Common myeloid progenitor, CD34-positive (primary cell): Measurements from ENCODE around the gene SLC37A4.

Experiments used
- CTCF ChIA-PET: fragments of 350-600 bp; sonication (Branson Sonifier 250); formaldehyde crosslinking; loops from one replicate; lab custom pipeline; 2021; ENCODE audit warnings: antibody characterized with exemption; lab: Charles Lee
- POLR2A ChIA-PET: fragments of 350-600 bp; sonication (Branson Sonifier 250); formaldehyde crosslinking; loops from one replicate; lab custom pipeline; 2021; ENCODE audit warnings: antibody characterized with exemption; lab: Charles Lee
- DNase-seq, 3 donors: peaks; one replicate each; pipeline versions ENCODE4 v3.0.0 to v3.0.0-alpha.2; 2013
- H3K27ac ChIP-seq, 2 experiments: 1 replicate in 1 of 2; 2 replicates in 1 of 2; pipeline ENCODE4 v1.7.0; 2013; ENCODE audit warnings: inconsistent platforms in 2 of 2, low read length in 2 of 2, mild to moderate bottlenecking in 2 of 2, low read depth in 1 of 2, moderate library complexity in 1 of 2; ENCODE audit not compliant: severe bottlenecking in 2 of 2, insufficient read depth in 1 of 2, poor library complexity in 1 of 2
- H3K27me3 ChIP-seq, 5 experiments: replicated peaks in 2 of 5; 1 replicate in 3 of 5; 2 replicates in 2 of 5; pipeline versions ENCODE4 v1.6.1 to v1.7.0; 2013; ENCODE audit warnings: low read length in 4 of 5, mild to moderate bottlenecking in 2 of 5, moderate library complexity in 2 of 5, inconsistent platforms in 1 of 5; ENCODE audit not compliant: insufficient read depth in 5 of 5, control insufficient read depth in 4 of 5
- H3K36me3 ChIP-seq, 4 experiments: 1 replicate in 2 of 4; 2 replicates in 2 of 4; pipeline versions ENCODE4 v1.6.1 to v1.7.0; 2013; ENCODE audit warnings: low read length in 3 of 4, control low read depth in 1 of 4, mild to moderate bottlenecking in 1 of 4; ENCODE audit not compliant: control insufficient read depth in 4 of 4, insufficient read depth in 4 of 4
- H3K4me1 ChIP-seq, 4 experiments: 1 replicate in 3 of 4; 2 replicates in 1 of 4; pipeline versions ENCODE4 v1.6.1 to v1.7.1; 2013; ENCODE audit warnings: low read length in 3 of 4, mild to moderate bottlenecking in 3 of 4, control low read depth in 1 of 4, inconsistent platforms in 1 of 4, moderate library complexity in 1 of 4; ENCODE audit not compliant: control insufficient read depth in 4 of 4, insufficient read depth in 4 of 4; ENCODE audit errors: control extremely low read depth in 1 of 4
- H3K4me3 ChIP-seq, 7 experiments: 1 replicate in 4 of 7; 2 replicates in 3 of 7; pipeline versions ENCODE4 v1.5.1 to v1.7.0; 2013; ENCODE audit warnings: mild to moderate bottlenecking in 7 of 7, low read length in 6 of 7, moderate library complexity in 6 of 7, inconsistent platforms in 2 of 7, low read depth in 2 of 7, control low read depth in 1 of 7; ENCODE audit not compliant: insufficient read depth in 4 of 7, control insufficient read depth in 1 of 7; ENCODE audit errors: extremely low read depth in 1 of 7
- H3K9me3 ChIP-seq, 5 experiments: 1 replicate in 4 of 5; 2 replicates in 1 of 5; pipeline versions ENCODE4 v1.6.1 to v1.7.1; 2013; ENCODE audit warnings: low read length in 4 of 5, mild to moderate bottlenecking in 2 of 5, inconsistent platforms in 1 of 5, low read depth in 1 of 5, moderate library complexity in 1 of 5; ENCODE audit not compliant: control insufficient read depth in 4 of 5, insufficient read depth in 2 of 5; ENCODE audit errors: control extremely low read depth in 1 of 5
- WGBS: methylation state at CpG from one replicate; pipeline ENCODE4 v1.1.5; 2013; ENCODE audit not compliant: insufficient coverage; 5-methylcytosine and 5-hydroxymethylcytosine counted together

SLC37A4 gene

GRCh38 chr11:119031912-119032280 is 1.2 kb upstream of the SLC37A4 start:
- ChIA-PET CTCF (interaction anchor here (0.9 to 3.0 kb wide), 5 partner anchors 8 to 24 kb away, joined by 3 to 19 read pairs (median 4); partner anchors contain the start of genes RPS25 and TRAPPC4), POLR2A (interaction anchor here (0.8 to 1.1 kb wide), 3 partner anchors 9 to 24 kb away, joined by 3 read pairs; no protein-coding TSS in a partner anchor)
- Histone ChIP-seq H3K27me3 (no peaks in the 10 kb centered on the region), H3K4me3 (no peak overlapping the region), H3K27ac (no peak overlapping the region), H3K9me3 (no peaks in the 10 kb centered on the region), H3K4me1 (peaks cover 0 to 22% (median 21%) of the 10 kb centered on the region in 4 experiments), H3K36me3 (peaks cover 2 to 22% (median 9%) of the 10 kb centered on the region in 4 experiments)
- WGBS, result 89% methylated on average over 5 of the region's 9 CpGs
- no peak for DNase-seq

GRCh38 chr11:119030029-119030328 is 698 bp downstream of the SLC37A4 start:
- Histone ChIP-seq H3K27me3 (no peaks in the 10 kb centered on the region), H3K4me3 (peak overlapping the region; percentile 49 to 88 (median 83)), H3K27ac (no peak overlapping the region), H3K36me3 (peaks cover 2 to 41% (median 27%) of the 10 kb centered on the region in 4 experiments), H3K4me1 (peaks cover 0 to 22% (median 21%) of the 10 kb centered on the region in 4 experiments), H3K9me3 (no peaks in the 10 kb centered on the region)
- ChIA-PET POLR2A (no interaction called here), CTCF (interaction anchor here (0.6 to 3.0 kb wide), 4 partner anchors 9 to 72 kb away, joined by 3 to 19 read pairs (median 8); partner anchors contain the start of genes DPAGT1, RPS25 and TRAPPC4)
- no peak for DNase-seq
- 5% methylated on average over 10 of the region's 13 CpGs for WGBS

- peaks cover 4 to 46% (median 30%) of the 10 kb centered on the region in 4 experiments for H3K36me3 ChIP-seq
- no peaks in the 10 kb centered on the region for H3K9me3 ChIP-seq
- H3K4me1 ChIP-seq, result peaks cover 0 to 22% (median 21%) of the 10 kb centered on the region in 4 experiments
- 58% methylated on average over 7 of the region's 10 CpGs for WGBS
- POLR2A ChIA-PET, result no interaction called here
- peak overlapping the region in 6 of 7 experiments; percentile 49 to 88 (median 84) for H3K4me3 ChIP-seq
- peak overlapping the region in 1 of 2 experiments; percentile 3 for H3K27ac ChIP-seq
- H3K27me3 ChIP-seq, result no peaks in the 10 kb centered on the region
- DNase-seq, result no peak
- CTCF ChIA-PET, result interaction anchor here (1.0 to 3.0 kb wide), 2 partner anchors 9 to 17 kb away, joined by 3 to 19 read pairs; no protein-coding TSS in a partner anchor
Observed at GRCh38 chr11:119029340-119030028, 1.2 kb downstream of the SLC37A4 start.

GRCh38 chr11:119029069-119029339 is 1.7 kb downstream of the SLC37A4 start:
- Histone ChIP-seq H3K36me3 (peaks cover 7 to 51% (median 35%) of the 10 kb centered on the region in 4 experiments), H3K4me1 (peaks cover 0 to 22% (median 21%) of the 10 kb centered on the region in 4 experiments), H3K27me3 (no peaks in the 10 kb centered on the region), H3K27ac (peak overlapping the region in 1 of 2 experiments; percentile 3), H3K9me3 (no peaks in the 10 kb centered on the region), H3K4me3 (no peak overlapping the region)
- CTCF ChIA-PET, result interaction anchor here (1.9 to 3.0 kb wide), 2 partner anchors 10 to 18 kb away, joined by 5 to 19 read pairs; no protein-coding TSS in a partner anchor
- WGBS, result 88% methylated on average over 1 of the region's 1 CpG
- POLR2A ChIA-PET, result no interaction called here
- no peak for DNase-seq

- Histone ChIP-seq H3K4me1 (peaks cover 0 to 22% (median 21%) of the 10 kb centered on the region in 4 experiments), H3K27ac (peak overlapping the region in 1 of 2 experiments; percentile 3), H3K36me3 (peaks cover 12 to 56% (median 40%) of the 10 kb centered on the region in 4 experiments), H3K9me3 (no peaks in the 10 kb centered on the region), H3K27me3 (no peaks in the 10 kb centered on the region), H3K4me3 (no peak overlapping the region)
- ChIA-PET POLR2A (no interaction called here), CTCF (interaction anchor here (1.9 kb wide), 1 partner anchor 9 kb away, joined by 5 read pairs; no protein-coding TSS in a partner anchor)
- no peak for DNase-seq
- WGBS, result 96% methylated on average over 9 of the region's 9 CpGs
Observed at GRCh38 chr11:119028346-119029068, 2.2 kb downstream of the SLC37A4 start.

DNA sequence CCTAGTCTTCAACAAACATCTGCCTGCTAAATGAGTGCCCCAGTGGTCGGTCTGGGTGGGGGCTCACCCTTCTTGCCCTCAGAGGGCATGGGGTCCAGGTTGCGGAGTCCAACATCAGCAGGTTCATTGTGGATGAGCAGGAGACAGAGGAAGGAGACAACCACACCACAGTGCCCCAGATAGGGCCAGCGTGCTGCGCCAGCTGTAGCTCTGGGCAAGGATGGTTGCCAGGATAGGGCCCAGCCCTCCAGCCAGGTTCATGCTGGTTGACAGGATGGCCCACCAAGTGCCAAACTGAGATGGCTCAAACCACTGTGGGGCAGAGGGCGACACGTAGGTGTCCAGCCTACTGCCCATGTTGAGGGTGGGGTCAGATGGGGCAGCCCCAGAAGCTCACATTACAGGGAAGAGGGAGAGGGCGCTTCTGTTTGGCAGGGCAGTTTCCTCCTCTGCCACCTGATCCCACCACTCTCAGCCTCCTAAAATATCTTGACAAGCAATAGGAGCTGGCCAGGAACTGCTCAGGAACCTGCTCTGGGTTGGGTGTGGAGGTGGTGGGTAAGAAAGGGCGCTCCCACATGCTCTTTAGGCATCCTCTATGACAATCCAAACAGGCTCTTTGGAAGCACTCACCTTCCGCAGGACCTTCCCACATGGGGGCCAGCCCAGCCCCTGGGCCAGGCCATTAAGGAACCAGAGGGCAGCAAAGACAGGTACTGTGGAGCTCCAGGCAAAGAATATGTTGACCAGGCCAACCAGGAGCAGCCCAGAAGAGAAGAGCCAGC is 2.9 kb downstream of the SLC37A4 start:
- peaks cover 13 to 62% (median 43%) of the 10 kb centered on the region in 4 experiments for H3K36me3 ChIP-seq
- POLR2A ChIA-PET, result no interaction called here

More for the DNA sequence above, 2.9 kb downstream of the SLC37A4 start:
- CTCF ChIA-PET, result interaction anchor here (1.9 kb wide), 1 partner anchor 9 kb away, joined by 5 read pairs; no protein-coding TSS in a partner anchor
- Histone ChIP-seq H3K27me3 (no peaks in the 10 kb centered on the region), H3K4me3 (no peak overlapping the region), H3K4me1 (peaks cover 0 to 22% (median 21%) of the 10 kb centered on the region in 4 experiments), H3K9me3 (no peaks in the 10 kb centered on the region), H3K27ac (no peak overlapping the region)
- 96% methylated on average over 8 of the region's 9 CpGs for WGBS
- DNase-seq, result no peak
